Epithelial cell of proximal tubule (primary cell): Measurements from ENCODE around the gene HLA-DRB5. TPM values are rescaled to one million over a fixed set of nuclear protein-coding genes. Genes with fewer than 3 reads are reported as not detected.
"Not testable (repeated sequence)": the region's sequence is repeated elsewhere in the genome, so short reads cannot be mapped to it uniquely, and the experiment has no call there.

Source experiments
- DNase-seq: peaks from one replicate; pipeline ENCODE4 v3.0.0-alpha.2; 2011; ENCODE audit warnings: low read depth
- H3K4me3 ChIP-seq: 2 replicates; pipeline ENCODE4 v1.5.1; 2011; ENCODE audit warnings: low read depth, mild to moderate bottlenecking, low read length
- total RNA-seq: library from RNA; depleted of rRNA; stranded (reverse); fragments of >200 nt; gene quantifications from 2 replicates; pipeline ENCODE4 v1.2.3, GENCODE V29; 2015
- TF ChIP-seq, protein P1 (sequence below): conservative IDR thresholded peaks from 2 replicates; pipeline ENCODE4 v1.5.1; 2012; ENCODE audit warnings: low read depth, mild to moderate bottlenecking, low read length

HLA-DRB5 gene
- total RNA-seq, result not detected in 2 replicates

GRCh38 chr6:32529697-32530430 lies at the start of gene HLA-DRB5:
TSS of gene HLA-DRB5 (minus strand) at chr6:32530287. CDS start at chr6:32530224, 63 bp downstream.
- DNase-seq, result no peak
- TF ChIP-seq, protein P1, sequence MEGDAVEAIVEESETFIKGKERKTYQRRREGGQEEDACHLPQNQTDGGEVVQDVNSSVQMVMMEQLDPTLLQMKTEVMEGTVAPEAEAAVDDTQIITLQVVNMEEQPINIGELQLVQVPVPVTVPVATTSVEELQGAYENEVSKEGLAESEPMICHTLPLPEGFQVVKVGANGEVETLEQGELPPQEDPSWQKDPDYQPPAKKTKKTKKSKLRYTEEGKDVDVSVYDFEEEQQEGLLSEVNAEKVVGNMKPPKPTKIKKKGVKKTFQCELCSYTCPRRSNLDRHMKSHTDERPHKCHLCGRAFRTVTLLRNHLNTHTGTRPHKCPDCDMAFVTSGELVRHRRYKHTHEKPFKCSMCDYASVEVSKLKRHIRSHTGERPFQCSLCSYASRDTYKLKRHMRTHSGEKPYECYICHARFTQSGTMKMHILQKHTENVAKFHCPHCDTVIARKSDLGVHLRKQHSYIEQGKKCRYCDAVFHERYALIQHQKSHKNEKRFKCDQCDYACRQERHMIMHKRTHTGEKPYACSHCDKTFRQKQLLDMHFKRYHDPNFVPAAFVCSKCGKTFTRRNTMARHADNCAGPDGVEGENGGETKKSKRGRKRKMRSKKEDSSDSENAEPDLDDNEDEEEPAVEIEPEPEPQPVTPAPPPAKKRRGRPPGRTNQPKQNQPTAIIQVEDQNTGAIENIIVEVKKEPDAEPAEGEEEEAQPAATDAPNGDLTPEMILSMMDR, result no peak
- H3K4me3 ChIP-seq, result no peak within 1 kb of the TSS

DNA sequence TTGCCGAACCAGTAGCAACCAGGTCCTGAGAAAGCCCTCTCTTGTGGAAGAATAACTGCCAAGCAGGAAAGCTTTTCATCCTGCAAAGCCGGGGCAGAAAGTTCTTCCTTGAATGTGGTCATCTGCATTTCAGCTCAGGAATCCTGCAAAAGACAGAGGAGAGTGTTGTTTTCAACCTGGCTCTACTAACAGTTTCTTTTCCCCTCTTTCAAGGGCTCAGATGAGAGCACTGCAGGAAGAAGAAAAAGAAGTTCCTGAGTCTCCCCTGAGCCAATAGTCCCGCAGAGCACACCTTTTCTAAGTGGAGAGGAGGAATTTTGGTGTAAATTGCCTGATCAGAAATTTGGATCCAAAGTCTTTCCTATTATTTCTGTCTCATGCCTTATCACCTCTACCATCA lies 48.9 kb upstream of the HLA-DRB5 start:
- TF ChIP-seq, protein P1, result no peak
- DNase-seq, result no peak
- H3K4me3 ChIP-seq, result no peak overlapping the region

GRCh38 chr6:32577493-32577892 lies 47.4 kb upstream of the HLA-DRB5 start:
- DNase-seq, H3K4me3 ChIP-seq: not testable (repeated sequence)

- DNase-seq, result no peak
- TF ChIP-seq, protein P1, result no peak
- no peak overlapping the region for H3K4me3 ChIP-seq
These were observed 46.2 kb upstream of the HLA-DRB5 start for GRCh38 chr6:32576250-32576649.

- no peak for DNase-seq
- no peak overlapping the region for H3K4me3 ChIP-seq
- TF ChIP-seq, protein P1, result no peak
These were observed 40.3 kb upstream of the HLA-DRB5 start for GRCh38 chr6:32570363-32570905.

GRCh38 chr6:32568561-32568960 lies 38.5 kb upstream of the HLA-DRB5 start:
- H3K4me3 ChIP-seq, result no peak overlapping the region
- no peak for DNase-seq
- TF ChIP-seq, protein P1, result no peak

DNA sequence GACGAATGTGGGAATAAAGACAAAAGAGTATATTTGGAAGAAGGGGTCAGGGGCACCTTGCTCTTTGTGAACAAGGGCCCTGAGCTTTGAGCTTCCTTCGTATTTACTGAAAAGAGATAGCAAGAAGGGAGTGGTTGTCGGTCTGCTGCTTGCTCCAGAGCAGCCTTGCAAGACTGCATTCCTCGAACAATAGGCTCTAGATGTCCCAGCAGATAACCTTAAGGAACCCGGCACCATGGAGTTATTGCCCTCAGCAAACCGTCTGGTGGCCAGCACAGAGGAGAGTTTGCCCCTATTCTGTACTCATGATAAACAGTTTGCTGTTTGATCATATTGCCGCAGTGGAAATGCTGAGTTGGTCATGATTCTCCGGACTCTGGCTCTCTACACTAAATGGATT lies 36.9 kb upstream of the HLA-DRB5 start:
- TF ChIP-seq, protein P1, result no peak
- no peak overlapping the region for H3K4me3 ChIP-seq
- no peak for DNase-seq
